ENCODE results near the gene CCNL2.

The CCNL2 gene

GRCh38 chr1:1335792-1336248 is 63.3 kb downstream of the CCNL2 start:
- H3K4me3 ChIP-seq (IDR thresholded peaks at IDR 0.05; ENCODE audit: insufficient read depth, low read depth, low read length) = no peak overlapping the region
- no peaks in the 10 kb centered on the region for H4K20me1 ChIP-seq (ENCODE audit: insufficient read depth)
- no peak overlapping the region for H3K4me2 ChIP-seq
- no peak overlapping the region for H3K9ac ChIP-seq
- H3K36me3 ChIP-seq (ENCODE audit: insufficient read depth) = no peaks in the 10 kb centered on the region
- H3K27me3 ChIP-seq (ENCODE audit: insufficient read depth, low read depth) = no peaks in the 10 kb centered on the region
- no peaks in the 10 kb centered on the region for H3K4me1 ChIP-seq (ENCODE audit: low read depth, poor library complexity, severe bottlenecking)
- no peak for TF ChIP-seq CTCF (conservative IDR thresholded peaks at IDR 0.05; ENCODE audit: low read depth, low read length)
- no peak overlapping the region for H3K27ac ChIP-seq
- no peak overlapping the region for H2AFZ ChIP-seq (ENCODE audit: low read depth)
- H3K79me2 ChIP-seq (ENCODE audit: insufficient read depth, low read depth) = no peaks in the 10 kb centered on the region

Measured in KMS-11 (cell line).